ENCODE data around the gene OPA1.

- TF ChIP-seq CTCF (IDR thresholded peaks at IDR 0.05) = no peak
- no peak for TF ChIP-seq ZFX (IDR thresholded peaks at IDR 0.05; ENCODE audit: borderline replicate concordance)
These were observed 67.2 kb downstream of the OPA1 start for GRCh38 chr3:193660171-193660570.

Measured in 22Rv1 (cell line).